ENCODE data around the gene RNF175.
A peak's percentile ranks its signal among the peaks of the same experiment; 100 is the strongest.

The RNF175 gene

GRCh38 chr4:153806073-153806472 lies 46.2 kb upstream of the RNF175 start:
- no peak overlapping the region for H3K4me3 ChIP-seq (ENCODE audit: low read length, poor library complexity, severe bottlenecking)
- H3K4me2 ChIP-seq (ENCODE audit: low read depth, low read length, poor library complexity, severe bottlenecking) = no peak overlapping the region
- no peak for TF ChIP-seq EZH2phosphoT487 (IDR thresholded peaks at IDR 0.05; ENCODE audit: borderline replicate concordance)
- TF ChIP-seq, protein P1, sequence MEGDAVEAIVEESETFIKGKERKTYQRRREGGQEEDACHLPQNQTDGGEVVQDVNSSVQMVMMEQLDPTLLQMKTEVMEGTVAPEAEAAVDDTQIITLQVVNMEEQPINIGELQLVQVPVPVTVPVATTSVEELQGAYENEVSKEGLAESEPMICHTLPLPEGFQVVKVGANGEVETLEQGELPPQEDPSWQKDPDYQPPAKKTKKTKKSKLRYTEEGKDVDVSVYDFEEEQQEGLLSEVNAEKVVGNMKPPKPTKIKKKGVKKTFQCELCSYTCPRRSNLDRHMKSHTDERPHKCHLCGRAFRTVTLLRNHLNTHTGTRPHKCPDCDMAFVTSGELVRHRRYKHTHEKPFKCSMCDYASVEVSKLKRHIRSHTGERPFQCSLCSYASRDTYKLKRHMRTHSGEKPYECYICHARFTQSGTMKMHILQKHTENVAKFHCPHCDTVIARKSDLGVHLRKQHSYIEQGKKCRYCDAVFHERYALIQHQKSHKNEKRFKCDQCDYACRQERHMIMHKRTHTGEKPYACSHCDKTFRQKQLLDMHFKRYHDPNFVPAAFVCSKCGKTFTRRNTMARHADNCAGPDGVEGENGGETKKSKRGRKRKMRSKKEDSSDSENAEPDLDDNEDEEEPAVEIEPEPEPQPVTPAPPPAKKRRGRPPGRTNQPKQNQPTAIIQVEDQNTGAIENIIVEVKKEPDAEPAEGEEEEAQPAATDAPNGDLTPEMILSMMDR (conservative IDR thresholded peaks at IDR 0.05; ENCODE audit: low read length) = no peak
- H2AFZ ChIP-seq (ENCODE audit: low read length) = no peak overlapping the region
- no peak overlapping the region for H3K9ac ChIP-seq (ENCODE audit: low read depth, low read length, poor library complexity, severe bottlenecking)
- no peaks in the 10 kb centered on the region for H3K9me3 ChIP-seq (ENCODE audit: insufficient read depth, low read depth, low read length)
- peaks cover 34% of the 10 kb centered on the region for H3K4me1 ChIP-seq (ENCODE audit: insufficient read depth, low read length, poor library complexity, severe bottlenecking)
- no peaks in the 10 kb centered on the region for H3K79me2 ChIP-seq (ENCODE audit: insufficient read depth, low read length)
- no peaks in the 10 kb centered on the region for H3K27me3 ChIP-seq (ENCODE audit: insufficient read depth, low read length, poor library complexity, severe bottlenecking)
- no peaks in the 10 kb centered on the region for H4K20me1 ChIP-seq (ENCODE audit: insufficient read depth, low read length, poor library complexity, severe bottlenecking)
- no peaks in the 10 kb centered on the region for H3K9me2 ChIP-seq (replicated peaks; ENCODE audit: low read depth, low read length)
- peaks cover 6% of the 10 kb centered on the region for H3F3A ChIP-seq (ENCODE audit: low read depth)
- H3K36me3 ChIP-seq (ENCODE audit: insufficient read depth, low read length) = no peaks in the 10 kb centered on the region

GRCh38 chr4:153804722-153805121 lies 44.9 kb upstream of the RNF175 start:
- H3K9ac ChIP-seq (ENCODE audit: low read depth, low read length, poor library complexity, severe bottlenecking) = no peak overlapping the region
- H3K79me2 ChIP-seq (ENCODE audit: insufficient read depth, low read length) = no peaks in the 10 kb centered on the region
- H3K36me3 ChIP-seq (ENCODE audit: insufficient read depth, low read length) = no peaks in the 10 kb centered on the region
- no peak overlapping the region for H3K4me3 ChIP-seq (ENCODE audit: low read length, poor library complexity, severe bottlenecking)
- no peaks in the 10 kb centered on the region for H4K20me1 ChIP-seq (ENCODE audit: insufficient read depth, low read length, poor library complexity, severe bottlenecking)
- H3K4me2 ChIP-seq (ENCODE audit: low read depth, low read length, poor library complexity, severe bottlenecking) = peak overlapping the region; percentile 24
- no peaks in the 10 kb centered on the region for H3K9me2 ChIP-seq (replicated peaks; ENCODE audit: low read depth, low read length)
- H3K4me1 ChIP-seq (ENCODE audit: insufficient read depth, low read length, poor library complexity, severe bottlenecking) = peaks cover 26% of the 10 kb centered on the region
- no peaks in the 10 kb centered on the region for H3K27me3 ChIP-seq (ENCODE audit: insufficient read depth, low read length, poor library complexity, severe bottlenecking)
- peaks cover 6% of the 10 kb centered on the region for H3F3A ChIP-seq (ENCODE audit: low read depth)
- no peaks in the 10 kb centered on the region for H3K9me3 ChIP-seq (ENCODE audit: insufficient read depth, low read depth, low read length)
- TF ChIP-seq EZH2phosphoT487 (IDR thresholded peaks at IDR 0.05; ENCODE audit: borderline replicate concordance) = no peak
- TF ChIP-seq, protein P1 (conservative IDR thresholded peaks at IDR 0.05; ENCODE audit: low read length) = no peak
- H2AFZ ChIP-seq (ENCODE audit: low read length) = peak overlapping the region; percentile 30

DNA sequence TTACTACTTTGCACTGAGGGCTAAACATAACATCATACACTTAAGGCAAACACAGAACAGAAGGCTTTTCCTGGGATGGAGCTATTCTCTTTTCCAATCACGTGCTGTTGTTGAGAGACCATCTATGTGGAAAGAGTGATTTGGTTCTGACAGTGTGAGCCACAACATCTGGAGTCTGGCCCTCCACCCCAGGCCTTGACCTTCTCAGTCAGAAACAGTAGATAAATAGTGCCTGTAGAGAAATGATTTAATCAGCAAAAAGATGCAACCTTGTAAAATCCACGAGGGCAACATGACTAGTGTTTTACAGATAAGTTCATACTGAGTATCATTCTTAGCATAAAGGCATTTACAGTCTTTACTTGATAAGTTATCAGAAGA lies 39.9 kb upstream of the RNF175 start:
- H3K4me3 ChIP-seq (ENCODE audit: low read length, poor library complexity, severe bottlenecking) = no peak overlapping the region
- no peak for TF ChIP-seq EZH2phosphoT487 (IDR thresholded peaks at IDR 0.05; ENCODE audit: borderline replicate concordance)
- TF ChIP-seq, protein P1 (conservative IDR thresholded peaks at IDR 0.05; ENCODE audit: low read length) = no peak
- H3F3A ChIP-seq (ENCODE audit: low read depth) = no peaks in the 10 kb centered on the region
- no peak overlapping the region for H3K4me2 ChIP-seq (ENCODE audit: low read depth, low read length, poor library complexity, severe bottlenecking)
- no peaks in the 10 kb centered on the region for H3K79me2 ChIP-seq (ENCODE audit: insufficient read depth, low read length)
- peaks cover 4% of the 10 kb centered on the region for H3K4me1 ChIP-seq (ENCODE audit: insufficient read depth, low read length, poor library complexity, severe bottlenecking)
- H2AFZ ChIP-seq (ENCODE audit: low read length) = no peak overlapping the region
- no peaks in the 10 kb centered on the region for H3K9me2 ChIP-seq (replicated peaks; ENCODE audit: low read depth, low read length)
- H3K36me3 ChIP-seq (ENCODE audit: insufficient read depth, low read length) = no peaks in the 10 kb centered on the region
- no peaks in the 10 kb centered on the region for H4K20me1 ChIP-seq (ENCODE audit: insufficient read depth, low read length, poor library complexity, severe bottlenecking)
- H3K9ac ChIP-seq (ENCODE audit: low read depth, low read length, poor library complexity, severe bottlenecking) = no peak overlapping the region
- no peaks in the 10 kb centered on the region for H3K9me3 ChIP-seq (ENCODE audit: insufficient read depth, low read depth, low read length)
- no peaks in the 10 kb centered on the region for H3K27me3 ChIP-seq (ENCODE audit: insufficient read depth, low read length, poor library complexity, severe bottlenecking)
